Measurements from ENCODE around the gene TAF4. TPM values are rescaled to one million over a fixed set of nuclear protein-coding genes. Genes with fewer than 3 reads are reported as not detected.
"Not testable (repeated sequence)": the region's sequence is repeated elsewhere in the genome, so short reads cannot be mapped to it uniquely, and the experiment has no call there.

TAF4 gene
- total RNA-seq, 1 donor from 2014 or later, result 3.6 TPM

DNA sequence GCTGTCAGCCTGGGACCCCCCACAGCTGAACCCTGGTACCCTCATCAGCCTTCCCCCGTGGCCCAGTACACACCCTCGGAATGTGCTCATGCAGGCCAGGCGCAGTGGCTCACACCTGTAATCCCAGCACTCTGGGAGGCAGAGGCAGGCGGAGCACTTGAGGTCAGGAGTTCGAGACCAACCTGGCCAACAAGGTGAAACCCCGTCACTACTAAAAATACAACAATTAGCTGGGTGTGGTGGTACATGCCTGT is 9.9 kb downstream of the TAF4 start:
- not testable (repeated sequence) for DNase-seq

DNA sequence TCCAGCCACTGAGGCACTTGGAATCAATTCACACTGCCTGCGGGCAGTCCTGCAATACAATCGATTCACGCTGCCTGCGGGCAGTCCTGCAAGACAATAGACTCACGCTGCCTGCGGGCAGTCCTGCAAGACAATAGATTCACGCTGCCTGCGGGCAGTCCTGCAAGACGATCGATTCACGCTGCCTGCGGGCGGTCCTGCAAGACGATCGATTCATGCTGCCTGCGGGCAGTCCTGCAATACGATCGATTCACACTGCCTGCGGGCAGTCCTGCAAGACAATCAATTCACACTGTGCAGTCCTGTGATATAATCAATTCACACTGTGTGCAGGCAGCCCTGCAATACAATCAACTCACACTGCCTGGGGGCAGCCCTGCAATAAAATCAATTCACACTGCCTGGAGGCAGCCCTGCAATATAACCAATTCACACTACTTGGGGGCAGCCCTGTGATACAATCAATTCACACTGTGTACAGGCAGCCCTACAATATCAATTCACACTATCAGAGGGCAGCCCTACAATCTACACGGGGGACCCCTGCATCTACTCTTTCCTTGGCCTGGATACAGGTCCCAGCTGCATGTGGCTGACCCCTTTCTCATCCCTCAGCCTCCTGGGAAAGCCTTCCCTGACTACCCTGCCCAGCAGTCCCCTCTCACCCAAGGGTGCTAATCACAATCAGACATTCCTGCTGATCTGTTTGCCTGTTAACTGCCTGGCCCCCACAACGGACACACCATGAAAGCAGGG is 10.4 kb downstream of the TAF4 start:
- DNase-seq, result no peak

DNA sequence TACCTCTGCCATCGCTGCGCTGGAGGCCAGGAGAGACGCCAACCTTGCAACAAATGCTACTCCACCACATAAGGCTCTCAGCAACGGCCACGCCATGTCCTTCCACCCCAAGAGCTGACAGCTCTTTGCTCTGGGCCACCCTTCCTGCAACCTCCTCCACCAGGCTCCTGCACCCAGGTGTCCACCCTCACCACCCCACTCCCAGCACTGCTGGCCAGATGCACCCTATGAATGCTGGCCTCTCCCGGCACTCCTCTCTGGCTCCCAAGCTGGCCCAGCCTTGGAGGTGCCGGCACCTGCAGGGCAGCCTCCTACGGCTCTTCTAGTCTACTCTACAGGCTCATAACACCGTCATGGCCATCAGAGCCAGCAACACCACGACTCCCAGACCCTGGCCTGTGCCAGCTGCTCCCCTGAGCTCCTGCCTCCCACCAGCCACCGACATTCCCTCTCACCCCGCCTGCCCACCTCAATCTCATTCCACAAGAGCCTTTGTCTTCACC is 11.2 kb downstream of the TAF4 start:
- DNase-seq, result no peak

DNA sequence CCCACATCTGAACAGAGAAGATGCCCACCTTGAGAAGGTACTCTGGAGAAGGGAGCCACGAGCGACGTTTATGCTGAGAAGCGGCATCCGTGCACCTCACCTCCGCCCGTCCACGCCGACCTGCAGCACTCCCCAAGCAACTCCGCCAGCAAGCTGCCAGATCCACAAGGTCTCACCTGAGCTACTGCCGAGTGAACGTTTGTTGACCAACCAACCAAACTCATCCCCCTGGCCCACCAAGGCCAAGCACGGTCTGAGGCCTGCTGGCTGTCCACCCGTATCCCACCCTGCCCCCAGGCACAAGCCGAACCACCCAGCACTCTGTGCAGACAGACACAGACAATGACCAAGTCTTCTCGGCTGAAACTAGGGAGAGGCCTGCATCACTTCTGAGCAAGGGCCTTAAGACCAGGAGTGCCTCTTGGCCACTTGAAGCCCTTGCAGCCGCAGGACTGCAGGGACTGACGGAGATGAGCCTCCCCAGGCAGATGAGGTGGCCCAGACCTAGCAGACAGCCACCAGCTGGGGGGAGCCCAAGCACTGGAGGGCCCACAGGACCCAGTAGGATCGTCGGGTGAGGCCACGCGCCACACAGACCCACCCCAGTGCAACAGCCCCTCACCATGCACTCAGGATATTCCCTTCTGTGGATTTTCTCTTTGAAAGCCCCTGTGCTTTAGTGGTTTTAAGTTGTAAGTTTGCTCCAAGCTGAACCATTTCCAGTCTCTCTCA is 12.1 kb downstream of the TAF4 start:
- DNase-seq, result no peak

DNA sequence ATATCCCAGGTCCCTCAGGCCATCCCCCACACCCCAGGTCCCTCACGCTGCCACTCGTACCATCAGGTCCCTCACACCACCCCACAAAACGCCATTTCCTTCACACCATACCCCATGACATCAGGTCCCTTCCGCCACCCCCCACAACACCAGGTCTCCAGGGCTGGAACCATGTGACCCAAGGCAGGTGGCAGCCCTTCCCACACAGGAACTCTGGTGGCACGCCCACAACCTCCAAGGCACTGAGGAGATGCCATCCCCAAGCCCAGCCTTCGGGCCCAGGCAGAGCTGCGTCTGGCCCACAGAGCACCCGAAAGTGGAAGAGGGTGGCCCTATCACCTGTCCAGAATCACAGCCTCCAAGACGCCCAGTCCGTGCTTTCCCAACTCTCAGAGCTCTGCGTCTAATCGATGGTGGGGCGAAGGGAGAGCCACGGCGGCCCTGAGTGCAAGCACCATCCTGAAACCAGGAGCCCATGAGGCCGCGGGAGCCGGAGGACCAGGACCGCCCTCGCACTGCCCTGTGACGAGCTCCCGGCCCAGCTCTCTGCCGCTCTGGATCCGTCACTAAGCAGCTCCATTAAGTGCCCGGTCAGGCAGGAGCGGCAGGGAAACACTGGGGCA is 12.7 kb downstream of the TAF4 start:
- DNase-seq, result no peak

DNA sequence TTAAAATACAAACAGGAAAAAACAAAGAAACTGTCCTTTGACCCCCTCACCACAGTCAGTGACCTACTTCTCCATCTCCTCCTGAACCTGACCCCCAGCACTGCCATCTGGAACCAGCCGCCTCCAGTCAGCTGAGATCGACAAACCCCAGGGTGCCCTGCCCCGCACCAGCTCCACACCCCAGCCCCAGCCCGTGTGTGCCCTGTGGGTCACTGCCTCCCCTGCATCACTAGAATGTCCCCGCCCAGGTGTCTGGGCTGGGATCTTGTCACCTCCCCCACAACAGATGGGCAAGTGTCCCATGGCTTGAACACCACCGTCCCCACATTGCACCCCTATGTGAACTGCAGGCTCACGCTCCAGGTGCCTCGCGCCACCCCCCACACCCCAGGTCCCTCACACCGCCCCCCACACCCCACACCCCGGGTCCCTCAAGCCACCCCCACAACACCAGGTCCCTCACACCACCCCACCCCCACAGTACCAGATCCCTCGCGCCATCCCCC is 13.3 kb downstream of the TAF4 start:
- DNase-seq, result no peak

DNA sequence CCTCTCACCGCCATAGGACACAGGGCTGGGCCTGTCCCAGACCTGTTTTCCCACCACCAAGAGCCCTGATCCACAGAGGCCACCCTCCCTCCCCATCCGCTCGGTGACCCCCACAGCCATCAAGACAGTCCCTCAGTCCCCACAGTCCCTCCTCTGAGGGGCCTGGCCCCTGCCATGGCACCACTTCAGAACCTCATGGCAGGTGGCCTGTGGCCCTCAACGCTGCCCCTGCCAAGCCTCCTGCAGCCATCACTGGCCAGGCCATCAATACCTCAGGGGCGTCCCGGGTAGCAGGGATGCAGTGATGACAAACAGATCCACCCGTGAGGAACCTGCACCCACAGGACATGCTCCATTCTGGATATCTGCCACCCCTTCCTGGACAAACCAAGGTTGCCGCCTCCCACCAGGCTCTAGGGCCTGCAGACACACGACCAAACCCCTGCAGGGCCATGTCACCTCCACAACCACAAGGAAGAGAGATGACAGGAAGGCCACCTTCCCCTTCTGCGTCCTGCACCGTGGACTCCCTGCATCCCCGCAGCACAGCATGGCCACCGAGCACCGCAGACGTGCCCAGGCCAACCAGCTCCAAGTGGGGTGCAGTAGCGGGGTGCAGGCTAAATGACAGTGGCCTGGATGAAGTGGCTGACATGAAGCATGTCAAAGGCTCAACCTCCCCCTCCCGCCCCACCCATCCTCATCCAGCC is 14.0 kb downstream of the TAF4 start:
- no peak for DNase-seq

DNA sequence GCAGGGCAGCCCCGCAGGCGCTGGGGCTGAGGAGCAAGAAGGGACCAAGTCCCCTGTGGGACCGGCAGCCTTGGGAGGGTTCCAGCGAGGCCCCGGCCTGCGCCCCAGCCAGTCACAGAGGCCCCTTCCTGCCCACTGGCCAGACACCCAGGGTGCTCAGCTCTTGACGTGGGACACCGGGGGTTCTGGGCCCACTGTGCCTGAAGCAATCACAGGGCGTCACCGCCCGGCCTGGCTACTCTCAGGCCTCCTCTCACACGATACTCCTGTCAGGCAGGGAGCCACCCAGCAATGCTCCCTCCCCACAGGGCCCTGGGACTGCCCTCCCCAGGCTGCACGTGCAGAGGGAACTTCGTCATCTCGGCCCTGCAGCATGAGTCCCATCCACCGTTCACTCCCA is 14.5 kb downstream of the TAF4 start:
- no peak for DNase-seq

DNA sequence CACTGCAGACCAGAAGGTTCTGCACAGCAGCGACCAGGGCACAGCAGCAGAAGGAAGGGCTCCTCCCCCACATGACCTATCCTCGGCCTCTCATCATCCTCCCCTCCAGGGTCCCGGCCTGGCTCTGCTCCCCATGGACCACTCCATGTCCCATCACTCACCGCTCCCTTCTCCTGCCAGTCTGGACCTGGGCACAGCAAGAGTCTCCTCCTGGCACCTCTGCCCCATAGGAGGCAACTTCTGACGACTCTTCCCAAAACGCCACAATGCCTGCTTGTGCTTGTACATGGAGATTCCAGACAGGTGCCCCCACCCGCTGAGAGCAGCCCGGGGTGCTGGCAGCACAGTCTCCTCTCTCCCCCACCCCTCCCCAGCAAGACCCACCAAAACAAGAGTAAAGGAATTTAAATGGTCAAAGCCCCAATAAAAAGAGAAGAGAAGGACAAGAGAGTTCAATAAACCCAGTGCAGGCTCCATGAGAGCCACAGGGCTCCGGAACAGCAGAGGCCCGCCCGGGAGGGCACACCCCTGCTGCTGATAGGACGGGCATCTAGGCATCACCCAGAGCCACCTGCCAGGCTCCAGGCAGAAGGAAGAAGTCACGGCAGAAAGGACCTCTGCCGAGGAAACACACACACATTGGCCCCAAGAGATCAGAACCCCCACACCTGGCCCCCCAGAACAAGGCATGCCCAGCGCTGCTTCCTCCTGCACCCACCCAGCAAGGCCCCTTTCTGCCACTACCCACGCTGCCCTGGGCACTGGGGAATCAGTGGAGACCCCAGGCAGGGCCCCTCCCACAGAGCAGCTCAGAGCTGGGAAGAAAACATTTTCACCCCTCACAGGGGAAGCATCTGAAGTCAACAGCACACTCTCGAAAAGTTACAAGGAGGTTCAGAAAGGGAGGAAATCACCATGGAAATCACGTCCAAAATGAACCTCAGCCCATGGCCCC is 15.2 kb downstream of the TAF4 start:
- DNase-seq, result no peak

DNA sequence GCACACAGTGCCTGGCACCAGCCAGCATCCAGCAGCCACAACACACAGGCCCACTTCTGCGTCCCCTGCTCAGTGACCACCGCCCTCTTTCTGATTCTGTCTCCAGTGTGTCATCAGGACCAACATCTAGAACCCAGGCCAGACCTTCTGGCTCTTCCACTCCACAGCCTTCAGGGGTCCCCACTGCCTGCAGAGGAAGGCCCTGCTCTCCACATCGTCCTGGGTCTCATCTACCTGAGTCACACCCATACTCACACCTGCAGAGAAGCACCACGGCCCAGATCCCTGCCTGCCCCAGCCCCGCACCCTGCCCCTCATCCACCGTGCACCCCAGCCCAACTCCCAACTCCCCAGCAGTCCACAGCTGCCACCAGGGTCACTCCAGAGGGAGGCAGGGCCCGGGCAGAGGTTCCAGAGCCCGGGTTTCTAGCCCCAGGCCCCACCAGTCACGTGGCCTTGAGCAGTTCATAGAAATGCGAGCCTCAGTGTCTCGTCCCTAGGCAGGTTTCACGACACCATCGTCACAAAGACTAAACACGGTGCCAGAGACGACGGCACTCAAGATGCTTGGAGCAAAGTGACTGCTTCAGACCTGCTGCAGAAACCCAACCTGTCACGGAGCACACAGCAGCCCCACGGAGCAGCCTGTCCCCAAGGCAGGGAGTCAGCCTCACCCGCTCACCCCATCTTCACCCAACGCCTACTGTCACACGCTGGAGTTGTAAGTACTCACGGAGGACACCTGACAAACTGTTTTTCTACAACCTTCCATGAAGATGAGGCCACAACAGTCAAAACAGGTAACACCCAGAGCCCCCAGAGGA is 16.1 kb downstream of the TAF4 start:
- no peak for DNase-seq

DNA sequence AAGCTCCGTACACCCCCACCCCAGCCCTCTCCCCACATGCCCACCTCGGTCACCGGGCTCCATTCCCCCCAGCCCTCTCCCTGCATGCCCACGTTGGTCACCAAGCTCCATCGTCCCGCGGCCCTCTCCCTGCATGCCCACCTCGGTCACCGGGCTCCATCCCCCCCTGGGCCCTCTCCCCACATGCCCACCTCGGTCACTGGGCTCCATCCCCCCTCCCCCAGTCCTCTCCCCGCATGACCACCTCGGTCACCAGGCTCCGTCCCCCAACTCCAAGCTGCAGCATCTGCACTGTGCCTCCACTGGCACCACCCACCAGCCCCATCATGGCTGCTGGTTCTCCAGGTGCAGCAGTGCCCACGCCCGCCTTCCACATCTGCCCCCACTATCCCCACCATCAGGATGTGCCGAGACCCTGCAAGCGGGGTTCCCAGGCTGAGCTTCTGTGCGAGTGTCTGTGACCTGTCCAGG is 16.8 kb downstream of the TAF4 start:
- no peak for DNase-seq

DNA sequence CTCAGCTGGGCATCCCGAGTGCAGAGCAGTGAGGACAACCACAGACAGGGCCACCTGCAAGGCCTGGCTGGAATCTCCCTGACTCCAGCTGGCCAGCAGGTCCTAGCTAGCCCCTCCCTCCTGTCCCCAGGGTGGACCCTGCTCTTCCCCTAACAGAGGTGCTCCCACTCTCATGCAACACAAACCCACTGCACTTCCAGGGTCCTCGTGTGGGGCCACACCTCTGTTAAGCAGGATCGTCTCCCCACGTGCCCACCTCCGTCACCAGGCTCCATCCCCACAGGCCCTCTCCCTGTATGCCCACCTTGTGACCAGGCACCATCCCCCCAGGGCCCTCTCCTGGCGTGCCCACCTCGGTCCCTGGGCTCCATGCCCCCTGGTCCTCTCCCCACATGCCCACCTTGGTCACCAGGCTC is 17.3 kb downstream of the TAF4 start:
- no peak for DNase-seq

DNA sequence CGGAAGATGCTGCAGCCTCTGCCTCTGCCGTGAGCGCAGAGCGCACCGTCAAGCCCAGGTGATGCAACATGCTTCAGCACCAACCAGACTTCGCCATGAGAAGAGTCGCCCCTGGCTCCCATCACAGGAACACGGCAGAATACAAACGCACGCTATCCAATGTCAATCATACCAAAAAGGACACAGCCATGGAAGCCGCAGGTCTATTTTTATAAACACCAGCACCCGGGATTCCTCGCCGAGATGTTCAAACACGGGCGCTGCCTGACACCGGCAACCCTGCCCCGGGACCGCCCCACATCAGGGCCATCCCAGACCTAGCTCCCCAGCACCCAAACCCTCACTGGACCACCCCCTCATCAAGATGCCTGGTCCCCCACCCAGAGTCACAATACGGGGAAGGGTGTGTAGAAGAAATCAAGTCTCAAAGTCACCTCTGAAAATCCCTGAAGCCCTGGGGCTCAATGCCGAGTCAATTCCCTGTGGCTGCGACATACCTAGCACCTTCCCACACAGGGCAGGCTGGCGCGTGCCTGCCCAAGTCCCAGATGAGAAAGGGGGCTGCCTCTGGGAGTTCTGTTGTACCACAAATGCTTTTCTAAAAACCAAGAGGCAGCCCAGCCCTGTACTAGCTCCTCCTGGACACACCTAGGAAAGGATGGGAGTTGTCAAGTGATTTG is 17.9 kb downstream of the TAF4 start:
- no peak for DNase-seq

DNA sequence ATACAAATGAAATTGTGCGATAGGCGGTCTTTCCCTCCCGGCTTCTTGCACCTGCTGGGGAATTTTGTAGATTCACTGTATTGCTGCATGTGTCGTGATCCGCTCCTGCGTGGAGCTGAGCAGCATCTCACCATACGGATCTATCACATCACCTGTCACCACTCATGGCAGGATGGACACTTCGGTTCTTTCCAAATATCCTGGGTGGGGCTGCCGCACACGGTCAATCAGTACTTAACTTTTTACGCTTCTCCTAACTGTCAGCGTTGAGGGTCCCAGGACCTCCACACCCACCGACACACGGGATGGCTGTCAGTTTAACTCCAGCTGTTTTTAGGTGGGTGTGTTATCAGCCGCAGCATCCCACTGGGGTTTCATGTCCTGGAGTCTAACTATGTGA is 19.2 kb downstream of the TAF4 start:
- DNase-seq, result no peak

DNA sequence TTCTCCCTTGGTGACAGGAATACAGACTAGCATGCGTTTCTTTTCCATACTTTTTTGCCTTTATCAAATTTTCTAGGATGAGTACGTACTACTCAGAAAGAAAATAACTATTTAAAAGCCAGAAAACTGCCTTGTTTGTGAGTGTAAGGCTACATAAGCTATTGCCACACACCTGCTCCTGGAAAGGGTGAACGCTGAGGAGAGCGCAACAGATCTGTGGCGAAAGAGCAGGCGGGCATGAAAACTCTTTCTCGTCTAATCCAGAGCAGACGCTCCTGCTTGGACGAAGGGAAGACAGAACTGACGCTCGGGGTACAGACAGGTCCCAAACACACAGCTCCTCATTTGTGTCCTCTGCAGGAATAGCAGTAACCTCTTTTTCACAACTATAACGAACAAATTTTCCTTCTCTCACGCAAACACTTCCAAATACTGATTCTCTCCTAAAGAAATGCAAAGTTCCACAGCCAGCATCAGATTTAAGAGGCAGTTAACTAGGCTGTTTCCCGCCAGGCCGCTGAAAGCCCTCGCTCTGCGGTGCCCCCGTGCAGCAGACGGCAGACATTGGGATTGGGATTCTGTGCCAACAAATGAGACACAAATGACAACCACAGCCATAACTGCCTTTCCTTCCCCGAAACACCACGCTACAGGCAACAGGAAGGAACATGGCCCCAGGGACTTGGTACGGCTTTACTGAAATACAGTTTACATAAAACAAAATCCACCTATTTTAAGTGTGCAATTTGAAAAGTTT is 20.0 kb downstream of the TAF4 start:
- no peak for DNase-seq

DNA sequence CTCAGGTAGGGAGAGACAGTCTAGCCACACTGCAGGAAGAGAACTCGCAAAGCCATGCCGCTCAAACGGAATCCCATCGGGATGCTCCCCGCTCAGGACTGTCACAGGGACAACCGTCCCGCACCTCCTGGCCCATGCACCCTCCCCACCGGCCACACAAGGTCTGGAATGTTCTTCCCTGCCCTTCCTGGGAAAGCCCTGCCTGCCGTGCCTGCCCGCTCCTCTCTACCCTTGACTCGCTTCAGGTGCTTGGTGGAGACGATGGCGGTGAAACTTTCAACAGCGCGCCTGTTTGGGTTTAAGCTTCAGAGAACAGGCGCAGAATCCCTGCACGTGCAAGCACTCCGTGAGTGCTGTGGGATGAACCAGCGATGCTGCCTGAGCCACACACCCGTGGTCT is 20.6 kb downstream of the TAF4 start:
- no peak for DNase-seq

DNA sequence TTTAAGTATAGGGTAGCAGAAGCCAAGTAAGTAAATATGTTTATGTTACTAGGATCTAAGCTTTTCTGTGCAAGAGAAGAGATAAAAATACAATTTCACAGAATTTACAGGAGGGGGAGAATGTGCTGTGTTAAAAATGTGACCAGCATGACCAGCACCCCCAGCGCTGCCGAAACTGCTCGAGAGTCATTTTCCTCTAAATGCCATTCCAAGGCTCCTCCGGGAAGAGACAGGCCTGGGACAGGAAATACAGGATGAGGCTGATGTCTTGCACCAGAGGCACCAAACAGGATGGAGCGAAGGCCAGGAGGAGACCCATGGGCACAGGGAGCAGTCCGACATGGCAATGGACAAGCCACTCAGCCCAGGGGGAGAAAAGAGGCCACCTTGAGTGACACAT is 21.1 kb downstream of the TAF4 start:
- DNase-seq, result no peak

DNA sequence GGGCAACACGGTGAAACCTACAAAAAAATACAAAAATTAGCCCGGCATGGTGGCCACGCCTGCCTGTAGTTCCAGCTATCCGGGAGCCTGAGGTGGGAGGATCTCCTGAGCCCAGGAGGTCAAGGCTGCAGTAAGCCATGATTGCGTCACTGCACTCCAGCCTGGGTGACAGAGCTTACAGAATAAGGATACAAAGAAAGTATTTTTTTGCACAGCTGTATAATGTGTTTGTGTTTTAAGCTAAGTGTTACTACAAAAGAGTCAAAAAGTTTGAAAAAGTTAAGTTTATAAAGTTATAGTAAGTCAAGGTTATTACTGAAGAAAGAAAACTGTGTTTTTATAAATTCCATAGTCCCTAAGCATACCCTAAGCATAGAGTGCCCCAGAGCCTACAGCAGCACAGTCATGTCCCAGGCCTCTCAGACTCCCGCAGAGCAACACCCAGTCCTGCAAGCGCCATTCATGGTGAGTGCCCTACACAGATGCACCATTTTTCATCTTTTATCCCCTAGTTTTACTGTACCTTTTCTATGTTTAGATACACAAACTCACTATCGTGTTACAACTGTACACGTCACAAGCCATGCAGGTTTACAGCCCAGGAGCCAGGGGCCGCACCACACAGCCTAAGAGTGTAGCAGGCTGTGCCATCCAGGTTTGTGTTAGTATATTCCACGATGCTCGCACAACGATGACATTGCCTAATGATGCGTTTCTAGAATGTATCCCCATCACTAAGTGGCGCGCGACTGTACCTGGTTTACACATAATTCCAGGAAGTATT is 22.4 kb downstream of the TAF4 start:
- DNase-seq, result no peak
